ENCODE measurements around the gene FGFR2. TPM values are rescaled to one million over a fixed set of nuclear protein-coding genes. Genes with fewer than 3 reads are reported as not detected.

FGFR2 gene
- total RNA-seq, 1 donor = 13.8 TPM

DNA sequence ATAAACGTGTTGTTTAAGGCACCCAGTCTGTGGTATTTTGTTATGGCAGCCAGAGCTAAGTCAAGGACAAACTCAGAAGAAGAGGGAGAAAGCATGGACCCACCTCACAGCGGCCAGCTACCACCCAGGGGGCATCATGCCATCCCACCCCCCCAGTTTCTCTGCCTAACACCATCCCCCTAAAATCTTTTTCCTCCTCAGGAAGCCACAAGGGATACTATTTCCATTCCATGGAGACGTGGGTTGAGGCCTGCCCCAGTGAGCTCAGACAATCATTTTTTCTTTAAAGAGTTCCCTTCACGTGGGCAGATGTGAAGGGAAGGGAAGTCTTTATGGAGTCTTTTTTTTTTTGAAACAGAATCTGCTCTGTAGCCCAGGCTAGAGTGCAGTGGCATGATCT lies 131.8 kb downstream of the FGFR2 start:
- H3K79me2 ChIP-seq (ENCODE audit: insufficient read depth, low read length) = no peaks in the 10 kb centered on the region
- no peak overlapping the region for H3K4me3 ChIP-seq (ENCODE audit: insufficient read depth, low read length)
- H3K27me3 ChIP-seq (ENCODE audit: insufficient read depth, low read length) = no peaks in the 10 kb centered on the region
- no peaks in the 10 kb centered on the region for H3K36me3 ChIP-seq (ENCODE audit: insufficient read depth, low read length)
- TF ChIP-seq, protein P1, sequence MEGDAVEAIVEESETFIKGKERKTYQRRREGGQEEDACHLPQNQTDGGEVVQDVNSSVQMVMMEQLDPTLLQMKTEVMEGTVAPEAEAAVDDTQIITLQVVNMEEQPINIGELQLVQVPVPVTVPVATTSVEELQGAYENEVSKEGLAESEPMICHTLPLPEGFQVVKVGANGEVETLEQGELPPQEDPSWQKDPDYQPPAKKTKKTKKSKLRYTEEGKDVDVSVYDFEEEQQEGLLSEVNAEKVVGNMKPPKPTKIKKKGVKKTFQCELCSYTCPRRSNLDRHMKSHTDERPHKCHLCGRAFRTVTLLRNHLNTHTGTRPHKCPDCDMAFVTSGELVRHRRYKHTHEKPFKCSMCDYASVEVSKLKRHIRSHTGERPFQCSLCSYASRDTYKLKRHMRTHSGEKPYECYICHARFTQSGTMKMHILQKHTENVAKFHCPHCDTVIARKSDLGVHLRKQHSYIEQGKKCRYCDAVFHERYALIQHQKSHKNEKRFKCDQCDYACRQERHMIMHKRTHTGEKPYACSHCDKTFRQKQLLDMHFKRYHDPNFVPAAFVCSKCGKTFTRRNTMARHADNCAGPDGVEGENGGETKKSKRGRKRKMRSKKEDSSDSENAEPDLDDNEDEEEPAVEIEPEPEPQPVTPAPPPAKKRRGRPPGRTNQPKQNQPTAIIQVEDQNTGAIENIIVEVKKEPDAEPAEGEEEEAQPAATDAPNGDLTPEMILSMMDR (IDR thresholded peaks at IDR 0.05; ENCODE audit: extremely low read depth, low read depth, low read length) = no peak
- no peaks in the 10 kb centered on the region for H3K4me1 ChIP-seq (ENCODE audit: insufficient read depth, low read length)
- H3K4me2 ChIP-seq (ENCODE audit: insufficient read depth, low read length) = no peak overlapping the region
- no peak overlapping the region for H2AFZ ChIP-seq (ENCODE audit: low read length)
- H4K20me1 ChIP-seq (ENCODE audit: insufficient read depth, low read length) = no peaks in the 10 kb centered on the region
- no peak for DNase-seq (ENCODE audit: insufficient read length, low spot score, missing footprints)
- no peak overlapping the region for H3K27ac ChIP-seq (ENCODE audit: low read depth, low read length)
- H3K9me3 ChIP-seq (ENCODE audit: low read depth, low read length) = no peaks in the 10 kb centered on the region

DNA sequence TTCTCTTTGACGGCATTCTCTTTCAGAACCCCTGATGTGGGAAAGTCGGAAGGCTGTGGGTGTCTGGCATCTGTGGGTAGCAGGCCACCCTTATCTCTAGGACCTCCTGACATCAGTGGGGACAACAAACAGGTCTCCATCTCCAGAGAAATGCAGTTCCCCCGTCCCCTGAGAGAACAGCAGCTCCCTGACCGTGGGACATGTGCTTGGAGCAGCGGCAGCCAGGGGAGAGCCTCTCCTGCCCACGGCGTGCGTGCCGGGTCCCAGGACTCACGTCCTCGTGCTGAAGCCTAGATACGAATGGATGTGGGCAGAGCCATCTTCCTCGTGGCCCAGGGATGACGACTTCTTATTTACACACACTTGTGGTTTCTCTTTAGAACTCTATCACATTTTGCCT lies 133.0 kb downstream of the FGFR2 start:
- H3K36me3 ChIP-seq (ENCODE audit: insufficient read depth, low read length) = no peaks in the 10 kb centered on the region
- no peaks in the 10 kb centered on the region for H3K9me3 ChIP-seq (ENCODE audit: low read depth, low read length)
- no peaks in the 10 kb centered on the region for H4K20me1 ChIP-seq (ENCODE audit: insufficient read depth, low read length)
- H3K4me3 ChIP-seq (ENCODE audit: insufficient read depth, low read length) = no peak overlapping the region
- TF ChIP-seq, protein P1 (IDR thresholded peaks at IDR 0.05; ENCODE audit: extremely low read depth, low read depth, low read length) = no peak
- no peak for DNase-seq (ENCODE audit: insufficient read length, low spot score, missing footprints)
- no peaks in the 10 kb centered on the region for H3K27me3 ChIP-seq (ENCODE audit: insufficient read depth, low read length)
- H3K79me2 ChIP-seq (ENCODE audit: insufficient read depth, low read length) = no peaks in the 10 kb centered on the region
- no peak overlapping the region for H3K4me2 ChIP-seq (ENCODE audit: insufficient read depth, low read length)
- H3K27ac ChIP-seq (ENCODE audit: low read depth, low read length) = no peak overlapping the region
- H3K4me1 ChIP-seq (ENCODE audit: insufficient read depth, low read length) = peaks cover under 1% of the 10 kb centered on the region
- H2AFZ ChIP-seq (ENCODE audit: low read length) = no peak overlapping the region

DNA sequence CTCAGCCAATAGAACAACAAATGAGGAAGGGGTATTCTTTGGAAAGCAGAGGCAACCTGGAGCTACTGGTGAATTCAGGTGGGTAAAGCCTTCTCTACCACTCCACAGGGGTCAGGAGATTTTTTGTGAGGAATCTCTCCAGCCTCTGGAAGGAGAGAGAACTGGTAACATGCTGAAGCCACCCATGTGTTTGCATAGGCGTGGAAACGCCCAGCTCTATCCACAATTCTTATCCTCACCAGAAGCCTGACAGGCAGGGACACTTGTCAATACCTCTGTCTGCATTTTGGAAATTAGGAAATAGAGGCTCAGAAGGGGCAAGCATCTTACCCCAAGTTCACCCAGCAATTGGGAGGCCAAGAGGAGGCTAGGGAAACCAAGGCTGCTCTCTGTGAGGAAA lies 133.7 kb downstream of the FGFR2 start:
- Histone ChIP-seq H3K27me3 (ENCODE audit: insufficient read depth, low read length) (no peaks in the 10 kb centered on the region), H3K27ac (ENCODE audit: low read depth, low read length) (no peak overlapping the region), H3K4me1 (ENCODE audit: insufficient read depth, low read length) (peaks cover 3% of the 10 kb centered on the region), H4K20me1 (ENCODE audit: insufficient read depth, low read length) (no peaks in the 10 kb centered on the region), H3K9me3 (ENCODE audit: low read depth, low read length) (no peaks in the 10 kb centered on the region), H3K4me3 (ENCODE audit: insufficient read depth, low read length) (no peak overlapping the region), H3K79me2 (ENCODE audit: insufficient read depth, low read length) (no peaks in the 10 kb centered on the region), H3K36me3 (ENCODE audit: insufficient read depth, low read length) (no peaks in the 10 kb centered on the region), H2AFZ (ENCODE audit: low read length) (no peak overlapping the region), H3K4me2 (ENCODE audit: insufficient read depth, low read length) (no peak overlapping the region)
- no peak for DNase-seq (ENCODE audit: insufficient read length, low spot score, missing footprints)
- TF ChIP-seq, protein P1 (IDR thresholded peaks at IDR 0.05; ENCODE audit: extremely low read depth, low read depth, low read length) = no peak

DNA sequence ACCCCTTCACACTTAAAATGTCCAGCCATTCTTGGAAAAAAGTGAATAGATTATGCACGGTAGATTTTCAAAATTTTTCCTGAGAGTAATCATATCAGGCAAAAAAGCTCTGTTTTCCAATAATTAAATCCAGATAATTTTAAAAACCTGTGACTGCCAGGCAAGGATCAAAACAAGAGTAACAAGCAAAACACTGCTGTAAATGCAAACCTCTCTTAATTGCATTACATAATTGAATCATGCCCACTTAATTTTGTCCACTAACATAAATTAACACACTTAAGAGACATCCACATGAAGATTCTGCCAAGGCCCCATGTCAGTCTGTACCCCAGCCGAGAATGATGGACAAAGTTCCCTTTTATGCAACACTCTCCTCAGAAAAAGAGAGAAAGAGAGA lies 135.3 kb downstream of the FGFR2 start:
- TF ChIP-seq, protein P1 (IDR thresholded peaks at IDR 0.05; ENCODE audit: extremely low read depth, low read depth, low read length) = no peak
- Histone ChIP-seq H4K20me1 (ENCODE audit: insufficient read depth, low read length) (no peaks in the 10 kb centered on the region), H3K27ac (ENCODE audit: low read depth, low read length) (no peak overlapping the region), H2AFZ (ENCODE audit: low read length) (no peak overlapping the region), H3K79me2 (ENCODE audit: insufficient read depth, low read length) (no peaks in the 10 kb centered on the region), H3K27me3 (ENCODE audit: insufficient read depth, low read length) (no peaks in the 10 kb centered on the region), H3K4me2 (ENCODE audit: insufficient read depth, low read length) (no peak overlapping the region), H3K36me3 (ENCODE audit: insufficient read depth, low read length) (no peaks in the 10 kb centered on the region), H3K4me3 (ENCODE audit: insufficient read depth, low read length) (no peak overlapping the region), H3K4me1 (ENCODE audit: insufficient read depth, low read length) (peaks cover 3% of the 10 kb centered on the region), H3K9me3 (ENCODE audit: low read depth, low read length) (no peaks in the 10 kb centered on the region)
- no peak for DNase-seq (ENCODE audit: insufficient read length, low spot score, missing footprints)
